GM19468 (cell line): ENCODE results near the gene LIPI.
"Not testable (repeated sequence)": the region's sequence is repeated elsewhere in the genome, so short reads cannot be mapped to it uniquely, and the experiment has no call there.

ENCODE experiments used
- ATAC-seq: cut with Tn5 transposase; IDR thresholded peaks from one replicate; pipeline ENCODE4 v1.9.1; 2021; ENCODE audit warnings: mild to moderate bottlenecking, moderate library complexity, moderate number of reproducible peaks; ENCODE audit not compliant: unreplicated experiment; ENCODE audit errors: extremely low read depth

LIPI gene

GRCh38 chr21:14076143-14076806 is 134.5 kb downstream of the LIPI start:
- no peak for ATAC-seq

- ATAC-seq, result no peak
Observed at GRCh38 chr21:14075346-14076142, 135.2 kb downstream of the LIPI start.

- no peak for ATAC-seq
Observed at GRCh38 chr21:14074177-14074576, 136.6 kb downstream of the LIPI start.

- no peak for ATAC-seq
Observed at GRCh38 chr21:14073615-14074014, 137.1 kb downstream of the LIPI start.

GRCh38 chr21:14072761-14073535 is 137.8 kb downstream of the LIPI start:
- no peak for ATAC-seq

- ATAC-seq, result no peak
Observed at GRCh38 chr21:14071902-14072734, 138.6 kb downstream of the LIPI start.

GRCh38 chr21:14070968-14071367 is 139.8 kb downstream of the LIPI start:
- no peak for ATAC-seq

- no peak for ATAC-seq
Observed at GRCh38 chr21:14070049-14070893, 140.5 kb downstream of the LIPI start.

- no peak for ATAC-seq
Observed at GRCh38 chr21:14064296-14064645, 146.5 kb downstream of the LIPI start.

- not testable (repeated sequence) for ATAC-seq
Observed at GRCh38 chr21:14063620-14064295, 147.0 kb downstream of the LIPI start.

- ATAC-seq, result not testable (repeated sequence)
Observed at GRCh38 chr21:14062684-14063083, 148.1 kb downstream of the LIPI start.

GRCh38 chr21:14061820-14062219 is 148.9 kb downstream of the LIPI start:
- ATAC-seq, result not testable (repeated sequence)

- not testable (repeated sequence) for ATAC-seq
Observed at GRCh38 chr21:14058995-14059627, 151.6 kb downstream of the LIPI start.
